Choroid plexus epithelial cell (primary cell): ENCODE measurements around the gene ABHD4.
A peak's percentile ranks its signal among the peaks of the same experiment; 100 is the strongest.
"Not testable (repeated sequence)": the region's sequence is repeated elsewhere in the genome, so short reads cannot be mapped to it uniquely, and the experiment has no call there.

ENCODE experiments used
- DNase-seq: peaks from one replicate; pipeline ENCODE4 v3.0.0-alpha.2; 2010; ENCODE audit warnings: low read depth
- H3K4me3 ChIP-seq: 2 replicates; pipeline ENCODE4 v1.5.1; 2011; ENCODE audit warnings: low read depth, mild to moderate bottlenecking, control low read depth, low read length, moderate library complexity
- CTCF ChIP-seq: conservative IDR thresholded peaks from 2 replicates; pipeline ENCODE4 v1.5.1; 2011; ENCODE audit warnings: low read depth, mild to moderate bottlenecking, control low read depth, inconsistent platforms, low read length, moderate library complexity

The ABHD4 gene

DNA sequence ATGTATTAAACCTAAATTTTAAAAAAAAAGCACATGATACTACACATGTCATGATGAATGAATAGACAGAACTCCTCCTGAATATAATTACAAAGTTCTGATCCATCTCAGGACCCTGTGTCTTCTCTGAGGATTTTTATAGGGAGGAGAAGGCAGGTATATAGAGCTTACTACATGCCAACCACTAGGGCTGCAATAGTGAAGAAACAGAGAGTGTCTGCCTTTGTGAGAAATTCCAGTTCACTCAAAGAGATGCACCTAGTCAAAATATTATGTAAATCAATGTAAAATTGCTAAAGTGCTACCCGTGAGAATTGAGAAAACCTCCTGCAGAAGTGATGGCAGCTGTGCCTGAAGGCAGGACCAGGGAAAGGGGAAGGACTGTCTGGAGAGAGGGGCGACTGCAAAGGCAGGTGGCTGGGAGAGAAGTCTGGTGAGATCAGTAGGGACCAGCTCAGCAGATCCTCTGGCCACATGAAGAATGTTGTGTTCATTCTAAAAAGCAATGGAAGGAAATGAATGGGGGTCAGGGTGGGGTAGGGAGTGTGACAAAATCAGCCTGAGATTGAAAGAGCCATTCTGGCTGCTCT, 15.1 kb downstream of the ABHD4 start:
- peak; percentile 45 for DNase-seq
- peak; percentile 41 for TF ChIP-seq CTCF
- H3K4me3 ChIP-seq: no peak overlapping the region

DNA sequence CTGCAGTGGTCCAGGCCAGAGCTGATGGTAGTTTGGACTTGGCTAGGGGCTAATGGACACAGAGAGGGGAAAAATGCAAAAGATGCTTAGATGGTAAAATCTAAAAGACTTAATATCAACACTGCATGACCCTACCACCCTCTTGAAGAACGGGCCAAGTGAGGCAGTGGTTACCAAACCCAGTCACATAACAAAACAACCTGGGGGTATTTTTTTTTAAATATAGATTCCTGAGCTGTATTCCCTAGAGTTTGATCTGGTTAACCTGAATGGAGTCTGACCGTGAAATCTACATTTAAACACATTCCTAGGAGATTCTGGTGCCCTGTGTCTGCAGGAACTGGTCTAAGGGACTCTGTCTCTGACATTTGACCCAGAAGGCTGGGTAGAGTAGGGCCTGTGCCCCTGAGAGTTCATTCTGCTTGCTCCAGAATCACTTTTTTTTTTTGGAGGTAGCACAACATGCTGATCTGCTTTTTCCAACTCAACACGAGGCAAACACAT, 15.7 kb downstream of the ABHD4 start:
- no peak for TF ChIP-seq CTCF
- H3K4me3 ChIP-seq: no peak overlapping the region
- no peak for DNase-seq

DNA sequence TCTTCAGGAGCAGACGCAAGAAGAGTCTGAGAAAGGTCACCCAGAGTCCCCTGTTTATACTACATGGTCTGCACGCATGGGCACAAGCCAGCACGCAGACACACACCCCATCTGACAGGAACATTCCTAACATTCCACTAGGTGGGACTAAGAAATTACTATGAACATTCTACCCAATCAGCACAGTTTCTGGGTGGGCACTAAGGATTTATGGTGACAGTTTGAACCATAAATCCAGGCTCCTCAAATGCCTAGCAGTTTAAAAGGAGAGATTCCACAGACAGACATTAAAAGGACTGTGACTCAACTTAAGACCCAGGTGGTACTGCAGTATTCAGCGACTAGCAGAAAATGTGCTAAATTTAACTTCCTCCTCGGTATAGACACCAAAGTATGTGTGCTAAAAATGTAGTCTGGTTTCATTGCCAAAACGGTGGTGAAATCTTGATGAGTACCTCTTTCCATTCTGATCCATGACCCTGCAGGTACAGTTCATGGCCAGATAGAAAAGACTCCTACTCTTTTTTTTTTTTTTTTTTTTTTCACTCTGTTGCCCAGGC, 16.2 kb downstream of the ABHD4 start:
- no peak overlapping the region for H3K4me3 ChIP-seq
- peak; percentile 98 for DNase-seq
- no peak for TF ChIP-seq CTCF

DNA sequence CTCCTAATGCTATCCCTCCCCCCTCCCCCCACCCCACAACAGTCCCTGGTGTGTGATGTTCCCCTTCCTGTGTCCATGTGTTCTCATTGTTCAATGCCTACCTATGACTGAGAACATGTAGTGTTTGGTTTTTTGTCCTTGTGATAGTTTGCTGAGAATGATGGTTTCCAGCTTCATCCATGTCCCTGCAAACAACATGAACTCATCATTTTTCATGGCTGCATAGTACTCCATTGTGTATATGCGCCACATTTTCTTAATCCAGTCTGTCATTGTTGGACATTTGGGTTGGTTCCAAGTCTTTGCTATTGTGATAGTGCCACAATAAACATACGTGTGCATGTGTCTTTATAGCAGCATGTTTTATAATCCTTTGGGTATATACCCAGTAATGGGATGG, 17.7 kb downstream of the ABHD4 start:
- H3K4me3 ChIP-seq, DNase-seq: not testable (repeated sequence)

- no peak overlapping the region for H3K4me3 ChIP-seq
- TF ChIP-seq CTCF: no peak
- DNase-seq: peak; percentile 89
These were observed 24.2 kb downstream of the ABHD4 start for GRCh38 chr14:22622255-22622654.

- DNase-seq: no peak
- H3K4me3 ChIP-seq: no peak overlapping the region
- no peak for TF ChIP-seq CTCF
These were observed 24.9 kb downstream of the ABHD4 start for GRCh38 chr14:22623047-22623446.

GRCh38 chr14:22626590-22626989, 28.5 kb downstream of the ABHD4 start:
- TF ChIP-seq CTCF: no peak
- no peak for DNase-seq
- no peak overlapping the region for H3K4me3 ChIP-seq
